ENCODE measurements around the gene GSS. TPM values are rescaled to one million over a fixed set of nuclear protein-coding genes. Genes with fewer than 3 reads are reported as not detected.

Gene GSS
- polyA plus RNA-seq, 3 donors = 30.4 to 52.9 (median 34.0) TPM

- Mint-ChIP-seq H3K4me1 (peaks cover 8% of the 10 kb centered on the region), H3K27ac (peak overlapping the region in 1 of 7 donors; percentile 57)
- 100% methylated on average over 1 of the region's 4 CpGs for WGBS (ENCODE audit: insufficient coverage)
Observed at GRCh38 chr20:34883809-34884208, 71.8 kb downstream of the GSS start.

DNA sequence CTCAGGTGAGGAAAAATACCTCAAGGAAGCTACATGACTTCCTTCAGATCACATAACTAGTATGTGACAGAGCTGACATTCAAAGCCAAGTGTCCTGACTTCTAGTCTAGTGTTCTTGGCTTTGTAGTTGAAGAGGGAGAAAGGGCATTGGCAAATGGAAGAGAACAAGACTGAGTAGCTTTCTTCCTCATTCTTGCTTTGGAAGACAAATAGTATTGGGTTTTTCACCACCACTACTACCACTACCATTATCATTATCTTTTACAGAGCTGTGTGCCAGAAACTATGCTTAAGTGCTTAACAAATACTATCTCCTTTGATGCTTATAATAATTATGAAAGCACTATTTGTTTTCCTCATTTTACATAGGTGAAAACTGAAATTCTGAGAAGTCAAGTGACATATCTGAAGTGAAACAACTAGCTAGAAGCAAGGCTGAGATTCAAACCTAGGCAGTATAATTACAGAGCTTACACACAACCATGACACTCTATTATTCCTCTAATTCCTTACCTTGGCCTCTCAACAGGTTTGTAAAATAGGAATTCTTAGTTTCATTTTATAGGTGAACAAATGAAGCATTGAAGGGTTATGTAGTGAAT is 72.4 kb downstream of the GSS start:
- Histone ChIP-seq H4K20me1 (ENCODE audit: insufficient read depth, low read length) (peaks cover 6% of the 10 kb centered on the region), H3K36me3 (replicated peaks in 1 of 2; ENCODE audit: control insufficient read depth in 1 of 2, insufficient read depth in 2 of 2, low read length in 2 of 2) (peaks cover 32 to 64% of the 10 kb centered on the region in 2 donors), H3K27me3 (ENCODE audit: control insufficient read depth in 2 of 2, insufficient read depth in 2 of 2, low read length in 2 of 2) (no peaks in the 10 kb centered on the region), H3K9ac (ENCODE audit: insufficient read depth, low read length, poor library complexity, severe bottlenecking) (no peak overlapping the region), H3K4me1 (ENCODE audit: control insufficient read depth in 1 of 2, insufficient read depth in 2 of 2, low read length in 2 of 2) (no peaks in the 10 kb centered on the region), H3K4me3 (replicated peaks in 1 of 3; ENCODE audit: low read depth in 2 of 3, low read length in 3 of 3) (no peak overlapping the region), H3K9me3 (replicated peaks in 1 of 2; ENCODE audit: control insufficient read depth in 1 of 2, insufficient read depth in 1 of 2, low read length in 2 of 2) (no peaks in the 10 kb centered on the region), H3K79me2 (ENCODE audit: insufficient read depth, low read length) (peaks cover 32% of the 10 kb centered on the region), H3K4me2 (replicated peaks; ENCODE audit: extremely low read depth, low read length, poor library complexity, severe bottlenecking) (no peak overlapping the region), H3K27ac (ENCODE audit: low read depth in 1 of 2, low read length in 2 of 2) (peak overlapping the region in 1 of 2 donors; percentile 36), H2AFZ (ENCODE audit: insufficient read depth, low read depth, low read length, poor library complexity, severe bottlenecking) (no peak overlapping the region)
- peaks cover 38 to 73% of the 10 kb centered on the region in 2 donors for H3K36me3 Mint-ChIP-seq
- H3K27ac Mint-ChIP-seq = peak overlapping the region in 1 of 7 donors; percentile 8
- H3K9me3 Mint-ChIP-seq = no peaks in the 10 kb centered on the region
- intact Hi-C loops (cut with micrococcal nuclease) = no loop called here
- DNase-seq = no peak
- H3K27me3 Mint-ChIP-seq (ENCODE audit: low read depth in 3 of 3) = peaks cover 0 to 2% (median 0%) of the 10 kb centered on the region in 3 donors
- H3K4me3 Mint-ChIP-seq = no peak overlapping the region
- no peak for TF ChIP-seq CTCF (IDR thresholded peaks at IDR 0.05)
- peaks cover 12% of the 10 kb centered on the region for H3K4me1 Mint-ChIP-seq

More at GRCh38 chr20:34883809-34884208, 71.8 kb downstream of the GSS start:
- peaks cover 42 to 75% of the 10 kb centered on the region in 2 donors for H3K36me3 Mint-ChIP-seq
- no peaks in the 10 kb centered on the region for H3K9me3 ChIP-seq (replicated peaks in 1 of 2; ENCODE audit: control insufficient read depth in 1 of 2, insufficient read depth in 1 of 2, low read length in 2 of 2)
- peaks cover 6% of the 10 kb centered on the region for H4K20me1 ChIP-seq (ENCODE audit: insufficient read depth, low read length)
- H3K36me3 ChIP-seq (replicated peaks in 1 of 2; ENCODE audit: control insufficient read depth in 1 of 2, insufficient read depth in 2 of 2, low read length in 2 of 2) = peaks cover 32 to 69% of the 10 kb centered on the region in 2 donors
- peaks cover 0 to 2% (median 0%) of the 10 kb centered on the region in 3 donors for H3K27me3 Mint-ChIP-seq (ENCODE audit: low read depth in 3 of 3)
- peaks cover 33% of the 10 kb centered on the region for H3K79me2 ChIP-seq (ENCODE audit: insufficient read depth, low read length)
- intact Hi-C loops (cut with micrococcal nuclease) = no loop called here
- H3K9ac ChIP-seq (ENCODE audit: insufficient read depth, low read length, poor library complexity, severe bottlenecking) = no peak overlapping the region
- no peaks in the 10 kb centered on the region for H3K4me1 ChIP-seq (ENCODE audit: control insufficient read depth in 1 of 2, insufficient read depth in 2 of 2, low read length in 2 of 2)
- H2AFZ ChIP-seq (ENCODE audit: insufficient read depth, low read depth, low read length, poor library complexity, severe bottlenecking) = no peak overlapping the region
- no peak overlapping the region for H3K4me3 Mint-ChIP-seq
- H3K4me3 ChIP-seq (replicated peaks in 1 of 3; ENCODE audit: low read depth in 2 of 3, low read length in 3 of 3) = no peak overlapping the region
- H3K4me2 ChIP-seq (replicated peaks; ENCODE audit: extremely low read depth, low read length, poor library complexity, severe bottlenecking) = no peak overlapping the region
- peak overlapping the region in 1 of 2 donors; percentile 36 for H3K27ac ChIP-seq (ENCODE audit: low read depth in 1 of 2, low read length in 2 of 2)
- no peak for TF ChIP-seq CTCF (IDR thresholded peaks at IDR 0.05)
- no peaks in the 10 kb centered on the region for H3K9me3 Mint-ChIP-seq
- DNase-seq = no peak
- no peaks in the 10 kb centered on the region for H3K27me3 ChIP-seq (ENCODE audit: control insufficient read depth in 2 of 2, insufficient read depth in 2 of 2, low read length in 2 of 2)

Measured in CD14-positive monocyte (primary cell).